ENCODE data around the gene CFAP99.
"Not testable (repeated sequence)": the region's sequence is repeated elsewhere in the genome, so short reads cannot be mapped to it uniquely, and the experiment has no call there.

CFAP99 gene

GRCh38 chr4:2449511-2450392, 31.0 kb downstream of the CFAP99 start:
- DNase-seq, result no peak

GRCh38 chr4:2450394-2451035, 31.8 kb downstream of the CFAP99 start:
- no peak for DNase-seq

- no peak for DNase-seq
These were observed 32.3 kb downstream of the CFAP99 start for GRCh38 chr4:2451036-2451520.

GRCh38 chr4:2451821-2452785, 33.3 kb downstream of the CFAP99 start:
- no peak for DNase-seq

- no peak for DNase-seq
These were observed 38.9 kb downstream of the CFAP99 start for GRCh38 chr4:2457481-2458295.

GRCh38 chr4:2458546-2459491, 40.1 kb downstream of the CFAP99 start:
- no peak for DNase-seq

GRCh38 chr4:2459589-2460349, 41.0 kb downstream of the CFAP99 start:
- no peak for DNase-seq

GRCh38 chr4:2461246-2461960, 42.6 kb downstream of the CFAP99 start:
- no peak for DNase-seq

- DNase-seq, result peak; percentile 27
These were observed 43.6 kb downstream of the CFAP99 start for GRCh38 chr4:2462218-2462991.

GRCh38 chr4:2462992-2463762, 44.4 kb downstream of the CFAP99 start:
- no peak for DNase-seq

GRCh38 chr4:2465032-2465431, 46.3 kb downstream of the CFAP99 start:
- DNase-seq, result no peak

- not testable (repeated sequence) for DNase-seq
These were observed 46.8 kb downstream of the CFAP99 start for GRCh38 chr4:2465544-2465943.

GRCh38 chr4:2468456-2469191, 49.9 kb downstream of the CFAP99 start, which contains the start of gene RNF4:
Gene RNF4, plus strand, starts transcription at chr4:2469106. Its CDS starts 21,388 bp downstream, at chr4:2490494.
- peak; percentile 91 for DNase-seq

- DNase-seq, result no peak
These were observed 50.6 kb downstream of the CFAP99 start for GRCh38 chr4:2469192-2469984.

- no peak for DNase-seq
These were observed 52.0 kb downstream of the CFAP99 start for GRCh38 chr4:2470791-2471190.

- no peak for DNase-seq
These were observed 53.4 kb downstream of the CFAP99 start for GRCh38 chr4:2472187-2472586.

All from NCI-H1694 treated with DMSO at 0.1 percent for 48 hours (cell line).